HG02943 (cell line): ENCODE results near the gene TAS2R40.

Experiments
- ATAC-seq: cut with Tn5 transposase; IDR thresholded peaks from one replicate; pipeline ENCODE4 v1.9.1; 2021; ENCODE audit warnings: mild to moderate bottlenecking, low read depth, moderate library complexity; ENCODE audit not compliant: unreplicated experiment

Gene TAS2R40

GRCh38 chr7:143222782-143223181 is 945 bp downstream of the TAS2R40 start:
- no peak for ATAC-seq

- no peak for ATAC-seq
Measured at GRCh38 chr7:143223784-143224183, 1.9 kb downstream of the TAS2R40 start.

- no peak for ATAC-seq
Measured at GRCh38 chr7:143225047-143225446, 3.2 kb downstream of the TAS2R40 start.

GRCh38 chr7:143227806-143228205 is 6.0 kb downstream of the TAS2R40 start:
- no peak for ATAC-seq

GRCh38 chr7:143229054-143229790 is 7.4 kb downstream of the TAS2R40 start:
- no peak for ATAC-seq

- no peak for ATAC-seq
Measured at GRCh38 chr7:143230602-143231457, 9.0 kb downstream of the TAS2R40 start.

- ATAC-seq, result no peak
Measured at GRCh38 chr7:143233816-143234532, 12.1 kb downstream of the TAS2R40 start.

GRCh38 chr7:143234533-143234875 is 12.7 kb downstream of the TAS2R40 start:
- no peak for ATAC-seq

- no peak for ATAC-seq
Measured at GRCh38 chr7:143235561-143235960, 13.7 kb downstream of the TAS2R40 start.

GRCh38 chr7:143236408-143236990 is 14.7 kb downstream of the TAS2R40 start:
- no peak for ATAC-seq

- ATAC-seq, result no peak
Measured at GRCh38 chr7:143237366-143237765, 15.5 kb downstream of the TAS2R40 start.

- ATAC-seq, result no peak
Measured at GRCh38 chr7:143238289-143238980, 16.6 kb downstream of the TAS2R40 start.

GRCh38 chr7:143239813-143240212 is 18.0 kb downstream of the TAS2R40 start:
- no peak for ATAC-seq

- ATAC-seq, result peak; percentile 93
Measured at GRCh38 chr7:143240291-143241168, 18.7 kb downstream of the TAS2R40 start.

GRCh38 chr7:143242306-143242705 is 20.5 kb downstream of the TAS2R40 start:
- ATAC-seq, result no peak

GRCh38 chr7:143243111-143243510 is 21.3 kb downstream of the TAS2R40 start:
- no peak for ATAC-seq

GRCh38 chr7:143243614-143244013 is 21.8 kb downstream of the TAS2R40 start:
- no peak for ATAC-seq

GRCh38 chr7:143244321-143244720 is 22.5 kb downstream of the TAS2R40 start:
- no peak for ATAC-seq

- no peak for ATAC-seq
Measured at GRCh38 chr7:143245123-143245522, 23.3 kb downstream of the TAS2R40 start.
